GM18858 (cell line): ENCODE results near the gene PHLDB2.
"Not testable (repeated sequence)": the region's sequence is repeated elsewhere in the genome, so short reads cannot be mapped to it uniquely, and the experiment has no call there.

Experiments used
- ATAC-seq: cut with Tn5 transposase; IDR thresholded peaks from one replicate; pipeline ENCODE4 v1.9.1; 2021; ENCODE audit not compliant: unreplicated experiment

PHLDB2 gene

GRCh38 chr3:111859061-111859973 is at the start of gene PHLDB2:
PHLDB2 (plus strand) TSS chr3:111859265; CDS start chr3:111884078, 24,813 bp downstream.
- no peak for ATAC-seq

- no peak for ATAC-seq
Observed at GRCh38 chr3:111810909-111811308, 48.2 kb upstream of the PHLDB2 start.

- no peak for ATAC-seq
Observed at GRCh38 chr3:111811811-111812210, 47.3 kb upstream of the PHLDB2 start.

- no peak for ATAC-seq
Observed at GRCh38 chr3:111812701-111813100, 46.4 kb upstream of the PHLDB2 start.

- ATAC-seq, result no peak
Observed at GRCh38 chr3:111813441-111813840, 45.6 kb upstream of the PHLDB2 start.

GRCh38 chr3:111813979-111814378 is 45.1 kb upstream of the PHLDB2 start:
- ATAC-seq, result no peak

- ATAC-seq, result not testable (repeated sequence)
Observed at GRCh38 chr3:111816771-111817170, 42.3 kb upstream of the PHLDB2 start.

- ATAC-seq, result no peak
Observed at GRCh38 chr3:111819927-111820326, 39.1 kb upstream of the PHLDB2 start.

- no peak for ATAC-seq
Observed at GRCh38 chr3:111820651-111821050, 38.4 kb upstream of the PHLDB2 start.

- no peak for ATAC-seq
Observed at GRCh38 chr3:111821891-111822290, 37.2 kb upstream of the PHLDB2 start.

GRCh38 chr3:111822804-111823203 is 36.3 kb upstream of the PHLDB2 start:
- ATAC-seq, result no peak

GRCh38 chr3:111823341-111823855 is 35.7 kb upstream of the PHLDB2 start:
- no peak for ATAC-seq

GRCh38 chr3:111824351-111824750 is 34.7 kb upstream of the PHLDB2 start:
- no peak for ATAC-seq

GRCh38 chr3:111827871-111828270 is 31.2 kb upstream of the PHLDB2 start:
- no peak for ATAC-seq

- ATAC-seq, result no peak
Observed at GRCh38 chr3:111828530-111828929, 30.5 kb upstream of the PHLDB2 start.

- no peak for ATAC-seq
Observed at GRCh38 chr3:111829023-111829422, 30.0 kb upstream of the PHLDB2 start.

- ATAC-seq, result no peak
Observed at GRCh38 chr3:111831840-111832239, 27.2 kb upstream of the PHLDB2 start.

- ATAC-seq, result no peak
Observed at GRCh38 chr3:111837112-111837511, 22.0 kb upstream of the PHLDB2 start.

- no peak for ATAC-seq
Observed at GRCh38 chr3:111838133-111838532, 20.9 kb upstream of the PHLDB2 start.

GRCh38 chr3:111846039-111846438 is 13.0 kb upstream of the PHLDB2 start:
- no peak for ATAC-seq

- ATAC-seq, result no peak
Observed at GRCh38 chr3:111846717-111847116, 12.3 kb upstream of the PHLDB2 start.

- ATAC-seq, result no peak
Observed at GRCh38 chr3:111848283-111848682, 10.8 kb upstream of the PHLDB2 start.
